Fibroblast of lung (primary cell): ENCODE measurements around the gene MFN1.

Experiments
- EZH2 ChIP-seq: IDR thresholded peaks from 2 replicates; pipeline ENCODE4 v1.5.1; 2012; ENCODE audit warnings: low read length, control low read depth, mild to moderate bottlenecking; ENCODE audit errors: missing control alignments
- TF ChIP-seq, protein P1 (sequence below), 2 donors: IDR thresholded peaks in 1 of 2; conservative IDR thresholded peaks in 1 of 2; 1 replicate in 1 of 2; 2 replicates in 1 of 2; pipeline ENCODE4 v1.5.1; 2011 to 2012; ENCODE audit warnings: low read length in 2 of 2, control low read depth in 1 of 2, inconsistent platforms in 1 of 2, low read depth in 1 of 2, mild to moderate bottlenecking in 1 of 2

DNA sequence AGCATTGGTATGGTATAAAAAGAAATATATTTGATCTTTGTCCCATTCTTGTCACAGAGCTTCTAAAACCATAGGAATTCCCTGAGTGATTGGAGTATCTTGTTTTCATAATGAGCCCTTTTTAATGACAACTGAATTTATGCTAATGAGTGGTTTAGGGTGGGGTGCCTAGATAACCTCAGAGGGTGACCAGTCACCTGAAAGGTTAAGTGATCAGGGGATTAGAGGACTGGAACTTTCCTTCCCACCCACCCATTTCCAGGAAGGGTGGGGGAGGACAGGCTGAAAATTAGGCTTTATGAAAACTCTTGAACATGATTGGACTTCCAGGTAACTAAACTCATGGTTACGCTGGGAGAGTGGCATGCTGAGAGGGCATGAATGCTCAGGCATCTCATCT lies 8.5 kb downstream of the MFN1 start:
- TF ChIP-seq EZH2, result no peak
- TF ChIP-seq, protein P1, sequence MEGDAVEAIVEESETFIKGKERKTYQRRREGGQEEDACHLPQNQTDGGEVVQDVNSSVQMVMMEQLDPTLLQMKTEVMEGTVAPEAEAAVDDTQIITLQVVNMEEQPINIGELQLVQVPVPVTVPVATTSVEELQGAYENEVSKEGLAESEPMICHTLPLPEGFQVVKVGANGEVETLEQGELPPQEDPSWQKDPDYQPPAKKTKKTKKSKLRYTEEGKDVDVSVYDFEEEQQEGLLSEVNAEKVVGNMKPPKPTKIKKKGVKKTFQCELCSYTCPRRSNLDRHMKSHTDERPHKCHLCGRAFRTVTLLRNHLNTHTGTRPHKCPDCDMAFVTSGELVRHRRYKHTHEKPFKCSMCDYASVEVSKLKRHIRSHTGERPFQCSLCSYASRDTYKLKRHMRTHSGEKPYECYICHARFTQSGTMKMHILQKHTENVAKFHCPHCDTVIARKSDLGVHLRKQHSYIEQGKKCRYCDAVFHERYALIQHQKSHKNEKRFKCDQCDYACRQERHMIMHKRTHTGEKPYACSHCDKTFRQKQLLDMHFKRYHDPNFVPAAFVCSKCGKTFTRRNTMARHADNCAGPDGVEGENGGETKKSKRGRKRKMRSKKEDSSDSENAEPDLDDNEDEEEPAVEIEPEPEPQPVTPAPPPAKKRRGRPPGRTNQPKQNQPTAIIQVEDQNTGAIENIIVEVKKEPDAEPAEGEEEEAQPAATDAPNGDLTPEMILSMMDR (conservative IDR thresholded peaks at IDR 0.05 in 1 of 2, IDR thresholded peaks at IDR 0.05 in 1 of 2; ENCODE audit: low read depth in 1 of 2, low read length in 2 of 2), result no peak
